Stimulated activated naive CD8-positive, alpha-beta T cell treated with anti-CD3 and anti-CD28 coated beads, Interleukin-15, Interleukin-2, amounts not matched to agents 100 ng/mL and 50 ng/mL, for 24 hours (primary cell): ENCODE results near the gene HYAL2.
"Not testable (repeated sequence)": the region's sequence is repeated elsewhere in the genome, so short reads cannot be mapped to it uniquely, and the experiment has no call there.

Experiments used
- H3K27ac Mint-ChIP-seq: one replicate; pipeline ENCODE4 v1.8.0; 2021; ENCODE audit warnings: mild to moderate bottlenecking, mixed read lengths
- H3K27me3 Mint-ChIP-seq: one replicate; pipeline ENCODE4 v1.8.0; 2021; ENCODE audit warnings: mixed read lengths
- H3K36me3 Mint-ChIP-seq: one replicate; pipeline ENCODE4 v1.8.0; 2021; ENCODE audit warnings: low read depth, mixed read lengths
- H3K4me1 Mint-ChIP-seq: one replicate; pipeline ENCODE4 v1.8.0; 2021; ENCODE audit warnings: low read depth, mixed read lengths
- H3K4me3 Mint-ChIP-seq: one replicate; pipeline ENCODE4 v1.8.0; 2021; ENCODE audit warnings: mild to moderate bottlenecking, mixed read lengths
- H3K9me3 Mint-ChIP-seq: one replicate; pipeline ENCODE4 v1.8.0; 2021; ENCODE audit warnings: mixed read lengths

Gene HYAL2

DNA sequence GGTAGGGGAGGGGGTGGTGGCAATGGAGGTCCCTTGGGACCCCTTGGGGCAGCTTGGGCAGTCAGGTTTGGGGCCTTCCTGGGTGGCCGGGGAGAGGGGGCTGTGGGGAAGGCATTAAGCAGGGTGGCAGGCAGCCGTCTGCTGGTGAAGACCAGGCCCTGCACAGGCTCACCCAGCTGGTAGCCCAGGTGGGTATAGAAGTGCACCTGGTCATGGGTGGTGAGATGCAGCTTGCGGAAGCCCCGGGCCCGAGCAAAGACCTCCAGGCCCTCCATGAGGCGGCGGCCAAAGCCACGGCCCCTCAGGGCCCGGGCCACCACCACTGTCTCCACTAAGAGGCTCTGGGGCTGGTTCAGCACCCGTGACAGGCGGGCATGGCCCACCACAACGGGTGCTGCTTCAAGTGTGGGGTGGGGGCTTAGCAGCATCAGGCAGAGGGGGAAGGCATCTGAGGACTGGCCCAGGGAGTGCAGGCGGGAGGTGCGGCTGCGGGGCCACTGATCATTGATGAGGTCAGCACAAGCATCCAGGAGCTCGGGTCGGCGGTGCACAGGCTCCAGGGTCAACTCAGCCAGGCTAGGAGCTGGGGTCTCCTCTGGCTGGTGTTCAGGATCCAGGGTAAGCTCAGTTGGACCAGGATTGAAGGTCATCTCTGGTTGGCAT, 25.7 kb downstream of the HYAL2 start:
- Mint-ChIP-seq H3K4me3 (no peak overlapping the region), H3K36me3 (no peaks in the 10 kb centered on the region), H3K27me3 (no peaks in the 10 kb centered on the region), H3K4me1 (peaks cover 30% of the 10 kb centered on the region), H3K9me3 (no peaks in the 10 kb centered on the region), H3K27ac (no peak overlapping the region)

DNA sequence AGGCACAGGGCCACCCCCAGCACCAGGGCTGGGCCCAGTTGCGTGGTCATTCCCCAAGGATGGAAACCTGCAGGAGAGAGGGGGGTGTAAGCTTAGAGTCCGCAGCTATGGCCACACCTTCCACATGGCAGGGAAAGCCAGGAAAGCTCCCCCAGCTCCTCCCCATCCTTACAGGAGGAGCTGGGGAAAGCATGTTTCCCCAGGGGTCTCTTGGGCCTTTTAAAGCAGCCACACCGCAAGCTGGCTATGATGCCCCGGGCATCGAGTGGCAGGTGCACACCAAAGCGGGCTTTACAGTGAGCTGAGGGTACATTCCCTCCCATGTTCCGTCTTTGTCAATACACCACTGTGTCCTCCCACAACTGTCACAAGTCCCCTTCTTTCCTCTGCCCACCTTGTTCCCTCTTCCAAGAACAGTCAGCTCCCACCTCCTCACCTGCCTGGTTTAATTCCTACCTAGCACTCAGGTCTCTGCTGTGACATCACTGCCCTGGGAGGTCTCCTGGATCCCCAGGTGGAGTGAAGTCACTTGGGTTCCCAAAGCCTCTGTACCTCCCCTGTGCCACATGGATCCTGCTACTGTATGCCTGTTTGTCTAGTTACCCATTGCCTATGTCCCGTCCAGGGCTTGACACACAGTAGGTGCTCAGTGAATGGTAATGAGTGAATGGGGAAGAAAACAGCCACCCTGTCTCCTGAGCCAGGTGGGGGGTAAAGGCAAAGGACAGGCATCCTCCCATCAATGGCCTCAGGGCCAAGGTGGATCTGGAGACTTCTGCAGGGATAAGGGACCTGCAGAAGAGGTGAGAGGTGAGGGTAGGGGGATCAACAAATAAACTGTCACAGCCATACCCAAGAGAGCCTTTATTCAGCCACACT, 26.8 kb downstream of the HYAL2 start:
- peaks cover 5% of the 10 kb centered on the region for H3K36me3 Mint-ChIP-seq
- no peaks in the 10 kb centered on the region for H3K27me3 Mint-ChIP-seq
- H3K4me3 Mint-ChIP-seq, result no peak overlapping the region
- no peak overlapping the region for H3K27ac Mint-ChIP-seq
- H3K9me3 Mint-ChIP-seq, result no peaks in the 10 kb centered on the region
- H3K4me1 Mint-ChIP-seq, result peaks cover 34% of the 10 kb centered on the region

- peaks cover 9% of the 10 kb centered on the region for H3K36me3 Mint-ChIP-seq
- H3K4me1 Mint-ChIP-seq, result peaks cover 28% of the 10 kb centered on the region
- H3K27me3 Mint-ChIP-seq, result no peaks in the 10 kb centered on the region
- H3K27ac Mint-ChIP-seq, result no peak overlapping the region
- H3K4me3 Mint-ChIP-seq, result no peak overlapping the region
- no peaks in the 10 kb centered on the region for H3K9me3 Mint-ChIP-seq
Measured at GRCh38 chr3:50294492-50295403, 27.8 kb downstream of the HYAL2 start.

GRCh38 chr3:50294089-50294488, 28.5 kb downstream of the HYAL2 start:
- Mint-ChIP-seq H3K27me3 (no peaks in the 10 kb centered on the region), H3K36me3 (peaks cover 16% of the 10 kb centered on the region), H3K4me1 (peaks cover 25% of the 10 kb centered on the region), H3K9me3 (no peaks in the 10 kb centered on the region), H3K4me3 (no peak overlapping the region), H3K27ac (no peak overlapping the region)

DNA sequence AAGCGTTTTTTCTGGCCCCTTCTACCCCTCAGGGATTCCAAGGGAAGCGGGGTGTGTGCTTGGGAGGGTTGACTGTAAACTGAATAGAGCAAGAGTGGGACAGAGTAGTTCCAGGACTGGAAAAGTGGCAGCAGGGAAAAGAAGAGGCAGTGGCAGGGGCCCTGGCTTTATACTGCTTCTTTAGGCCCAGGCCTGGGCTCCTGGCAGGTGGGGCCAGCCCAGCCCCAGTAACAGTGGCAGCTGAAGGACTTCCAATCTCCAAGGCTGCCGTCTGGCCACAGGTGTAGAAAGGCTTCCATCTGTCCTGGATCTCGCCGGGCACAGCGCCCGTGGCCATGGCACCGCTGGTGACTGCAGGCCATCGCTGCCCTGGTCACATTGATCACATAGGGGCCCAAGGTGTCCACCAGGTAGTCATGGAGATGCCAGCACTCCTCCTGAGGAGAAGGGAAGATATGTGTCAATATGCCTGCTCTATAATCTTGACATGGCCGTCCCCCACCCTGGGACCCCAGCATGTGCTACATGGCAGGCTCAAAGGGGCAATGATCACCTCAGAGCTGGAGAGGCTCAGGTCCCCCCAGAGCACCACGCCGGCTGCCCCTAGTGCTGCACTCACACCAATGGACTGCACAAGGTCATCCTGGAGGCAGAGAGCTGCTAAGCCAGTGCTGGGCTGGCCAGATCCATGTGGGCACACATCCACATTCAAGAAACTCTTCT, 29.3 kb downstream of the HYAL2 start:
- H3K27me3 Mint-ChIP-seq, result no peaks in the 10 kb centered on the region
- peaks cover 23% of the 10 kb centered on the region for H3K36me3 Mint-ChIP-seq
- H3K9me3 Mint-ChIP-seq, result no peaks in the 10 kb centered on the region
- H3K4me1 Mint-ChIP-seq, result peaks cover 21% of the 10 kb centered on the region
- peak overlapping the region; percentile 94 for H3K27ac Mint-ChIP-seq
- H3K4me3 Mint-ChIP-seq, result peak overlapping the region; percentile 87

- H3K4me1 Mint-ChIP-seq, result peaks cover 17% of the 10 kb centered on the region
- H3K4me3 Mint-ChIP-seq, result peak within 1 kb of the TSS; percentile 87
- H3K27ac Mint-ChIP-seq, result peak within 1 kb of the TSS; percentile 94
- H3K9me3 Mint-ChIP-seq, result no peaks in the 10 kb centered on the region
- no peaks in the 10 kb centered on the region for H3K27me3 Mint-ChIP-seq
- peaks cover 27% of the 10 kb centered on the region for H3K36me3 Mint-ChIP-seq
Measured at GRCh38 chr3:50292159-50293078, 30.1 kb downstream of the HYAL2 start, which contains the start of gene IFRD2. Gene IFRD2 (minus strand): TSS chr3:50292429. CDS start chr3:50292274, 155 bp downstream.

GRCh38 chr3:50290161-50290641, 32.3 kb downstream of the HYAL2 start:
- Mint-ChIP-seq H3K4me3 (peak overlapping the region; percentile 87), H3K36me3 (peaks cover 39% of the 10 kb centered on the region), H3K9me3 (no peaks in the 10 kb centered on the region), H3K27me3 (no peaks in the 10 kb centered on the region), H3K4me1 (peaks cover 17% of the 10 kb centered on the region), H3K27ac (peak overlapping the region; percentile 36)

- Mint-ChIP-seq H3K4me1 (peaks cover 17% of the 10 kb centered on the region), H3K36me3 (peaks cover 39% of the 10 kb centered on the region), H3K4me3 (peak overlapping the region; percentile 87), H3K27me3 (no peaks in the 10 kb centered on the region), H3K9me3 (no peaks in the 10 kb centered on the region), H3K27ac (no peak overlapping the region)
Measured at GRCh38 chr3:50289130-50289529, 33.4 kb downstream of the HYAL2 start.

DNA sequence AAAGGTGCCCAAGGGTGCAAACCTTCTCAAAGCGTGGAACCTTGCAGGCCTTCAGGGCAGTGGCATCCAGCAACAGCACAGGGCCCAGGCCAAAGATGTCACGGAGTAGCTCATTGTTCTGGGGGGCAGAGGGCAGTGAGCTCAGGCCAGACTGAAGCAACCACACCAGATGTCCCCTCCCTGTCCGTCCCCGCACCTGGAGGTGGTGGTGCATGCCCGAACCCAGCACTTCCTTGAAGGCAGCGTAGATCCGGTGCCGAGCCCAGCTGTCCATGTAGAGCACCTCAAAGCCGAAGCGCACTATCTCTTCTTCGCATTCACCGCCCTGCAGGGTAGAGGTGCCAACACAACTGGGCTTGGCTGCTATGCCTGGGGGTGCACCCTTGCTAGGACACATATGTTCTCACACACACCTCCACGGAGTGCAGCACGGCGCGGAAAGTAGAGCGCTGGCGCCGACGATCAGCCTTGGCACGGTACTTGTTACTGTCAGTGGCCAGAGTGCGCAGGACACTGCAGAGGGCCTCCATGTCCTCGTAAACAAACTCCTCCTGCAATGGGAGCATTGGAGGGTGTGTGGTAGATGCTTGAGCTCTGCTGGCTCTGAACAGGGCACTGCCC, 34.0 kb downstream of the HYAL2 start:
- Mint-ChIP-seq H3K4me1 (peaks cover 17% of the 10 kb centered on the region), H3K27ac (no peak overlapping the region), H3K36me3 (peaks cover 39% of the 10 kb centered on the region), H3K27me3 (no peaks in the 10 kb centered on the region), H3K9me3 (no peaks in the 10 kb centered on the region), H3K4me3 (no peak overlapping the region)

DNA sequence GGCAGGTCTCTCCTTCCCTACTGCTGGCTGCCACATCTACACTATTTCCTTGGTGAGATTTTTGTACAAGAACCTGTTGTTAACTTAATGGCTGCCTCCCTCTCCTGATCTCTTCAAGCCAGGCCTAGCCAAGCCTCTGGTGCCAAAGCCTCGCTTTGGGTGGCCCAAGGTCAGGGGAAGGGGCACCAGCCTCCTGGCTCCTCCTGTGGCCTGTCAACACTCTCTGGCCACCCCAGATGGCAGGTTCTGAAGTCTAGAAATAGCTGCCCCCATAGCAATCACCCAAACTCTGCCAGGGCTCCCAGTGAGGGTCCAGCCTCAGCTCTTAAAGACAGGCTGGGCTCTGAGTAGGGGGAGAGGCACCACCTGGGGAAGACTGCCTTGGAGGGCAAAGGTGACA, 35.3 kb downstream of the HYAL2 start:
- Mint-ChIP-seq H3K27me3 (no peaks in the 10 kb centered on the region), H3K27ac (no peak overlapping the region), H3K4me1 (peaks cover 10% of the 10 kb centered on the region), H3K36me3 (peaks cover 39% of the 10 kb centered on the region), H3K4me3 (no peak overlapping the region), H3K9me3 (no peaks in the 10 kb centered on the region)

- Mint-ChIP-seq H3K4me3 (no peak overlapping the region), H3K4me1 (peaks cover 9% of the 10 kb centered on the region), H3K9me3 (no peaks in the 10 kb centered on the region), H3K27me3 (no peaks in the 10 kb centered on the region), H3K36me3 (peaks cover 39% of the 10 kb centered on the region), H3K27ac (no peak overlapping the region)
Measured at GRCh38 chr3:50286322-50287227, 36.0 kb downstream of the HYAL2 start.

- H3K4me3 Mint-ChIP-seq, H3K4me1 Mint-ChIP-seq, H3K27ac Mint-ChIP-seq, H3K27me3 Mint-ChIP-seq, H3K9me3 Mint-ChIP-seq: not testable (repeated sequence)
- H3K36me3 Mint-ChIP-seq, result peaks cover 23% of the 10 kb centered on the region
Measured at GRCh38 chr3:50284121-50284520, 38.4 kb downstream of the HYAL2 start.
